Activated CD8-positive, alpha-beta memory T cell treated with anti-CD3 and anti-CD28 coated beads for 24 hours (primary cell): ENCODE data around the gene RAD51B.
A peak's percentile ranks its signal among the peaks of the same experiment; 100 is the strongest.
"Not testable (repeated sequence)": the region's sequence is repeated elsewhere in the genome, so short reads cannot be mapped to it uniquely, and the experiment has no call there.

Source experiments
- DNase-seq: peaks from one replicate; pipeline ENCODE4 v3.0.0-alpha.2; 2020

RAD51B gene

GRCh38 chr14:68186500-68187276 is 367.1 kb downstream of the RAD51B start:
- DNase-seq: not testable (repeated sequence)

- DNase-seq: no peak
These were observed 368.6 kb downstream of the RAD51B start for GRCh38 chr14:68188174-68188573.

- no peak for DNase-seq
These were observed 370.5 kb downstream of the RAD51B start for GRCh38 chr14:68190032-68190431.

- DNase-seq: no peak
These were observed 372.2 kb downstream of the RAD51B start for GRCh38 chr14:68191567-68192321.

- no peak for DNase-seq
These were observed 373.4 kb downstream of the RAD51B start for GRCh38 chr14:68192935-68193334.

GRCh38 chr14:68193970-68194681 is 374.5 kb downstream of the RAD51B start:
- DNase-seq: no peak

GRCh38 chr14:68195126-68195525 is 375.5 kb downstream of the RAD51B start:
- no peak for DNase-seq

- DNase-seq: no peak
These were observed 379.3 kb downstream of the RAD51B start for GRCh38 chr14:68198713-68199495.

- DNase-seq: no peak
These were observed 380.1 kb downstream of the RAD51B start for GRCh38 chr14:68199554-68200151.

- no peak for DNase-seq
These were observed 384.3 kb downstream of the RAD51B start for GRCh38 chr14:68203871-68204270.

GRCh38 chr14:68208218-68208617 is 388.6 kb downstream of the RAD51B start:
- DNase-seq: no peak

- no peak for DNase-seq
These were observed 389.2 kb downstream of the RAD51B start for GRCh38 chr14:68208626-68209317.

- DNase-seq: peak; percentile 73
These were observed 391.2 kb downstream of the RAD51B start for GRCh38 chr14:68210729-68211299.

- DNase-seq: no peak
These were observed 391.8 kb downstream of the RAD51B start for GRCh38 chr14:68211421-68211820.

- DNase-seq: no peak
These were observed 392.3 kb downstream of the RAD51B start for GRCh38 chr14:68211886-68212285.

GRCh38 chr14:68212361-68212760 is 392.8 kb downstream of the RAD51B start:
- DNase-seq: no peak

GRCh38 chr14:68214431-68214830 is 394.9 kb downstream of the RAD51B start:
- DNase-seq: no peak

GRCh38 chr14:68215629-68216028 is 396.1 kb downstream of the RAD51B start:
- no peak for DNase-seq

GRCh38 chr14:68216079-68216478 is 396.5 kb downstream of the RAD51B start:
- no peak for DNase-seq

GRCh38 chr14:68216957-68217356 is 397.4 kb downstream of the RAD51B start:
- DNase-seq: no peak

GRCh38 chr14:68217791-68218340 is 398.3 kb downstream of the RAD51B start:
- no peak for DNase-seq
